ENCODE data around the gene KIF5A.
"Not testable (repeated sequence)": the region's sequence is repeated elsewhere in the genome, so short reads cannot be mapped to it uniquely, and the experiment has no call there.

Gene KIF5A

GRCh38 chr12:57549909-57550640, at the start of gene KIF5A:
KIF5A (plus strand) TSS chr12:57550044; CDS start chr12:57550272, 228 bp downstream.
- peak in 44 of 56 donors; percentile 3 to 72 (median 38) for DNase-seq

- DNase-seq = no peak
These were observed 49.6 kb upstream of the KIF5A start for GRCh38 chr12:57500213-57500612.

GRCh38 chr12:57502311-57502969, 47.4 kb upstream of the KIF5A start:
- not testable (repeated sequence) for DNase-seq

GRCh38 chr12:57506541-57506940, 43.3 kb upstream of the KIF5A start:
- not testable (repeated sequence) for DNase-seq

GRCh38 chr12:57507796-57508195, 42.0 kb upstream of the KIF5A start:
- DNase-seq = not testable (repeated sequence)

- DNase-seq = no peak
These were observed 38.7 kb upstream of the KIF5A start for GRCh38 chr12:57511161-57511560.

- no peak for DNase-seq
These were observed 38.1 kb upstream of the KIF5A start for GRCh38 chr12:57511588-57512325.

- DNase-seq = no peak
These were observed 37.2 kb upstream of the KIF5A start for GRCh38 chr12:57512665-57513064.

- no peak for DNase-seq
These were observed 36.6 kb upstream of the KIF5A start for GRCh38 chr12:57513266-57513665.

- DNase-seq = not testable (repeated sequence)
These were observed 36.2 kb upstream of the KIF5A start for GRCh38 chr12:57513677-57514076.

GRCh38 chr12:57514246-57514645, 35.6 kb upstream of the KIF5A start:
- DNase-seq = not testable (repeated sequence)

GRCh38 chr12:57514720-57515407, 35.0 kb upstream of the KIF5A start:
- no peak for DNase-seq

- no peak for DNase-seq
These were observed 34.4 kb upstream of the KIF5A start for GRCh38 chr12:57515408-57515933.

- no peak for DNase-seq
These were observed 33.8 kb upstream of the KIF5A start for GRCh38 chr12:57515934-57516541.

- DNase-seq = no peak
These were observed 33.2 kb upstream of the KIF5A start for GRCh38 chr12:57516617-57517153.

- DNase-seq = no peak
These were observed 32.7 kb upstream of the KIF5A start for GRCh38 chr12:57517187-57517586.

GRCh38 chr12:57517718-57518117, 32.1 kb upstream of the KIF5A start:
- DNase-seq = not testable (repeated sequence)

- no peak for DNase-seq
These were observed 31.5 kb upstream of the KIF5A start for GRCh38 chr12:57518176-57518919.

GRCh38 chr12:57518920-57519795, 30.7 kb upstream of the KIF5A start:
- DNase-seq = no peak
